NB4 (cell line): Measurements from ENCODE around the gene TEAD1.

ENCODE experiments used
- MYC ChIP-seq: IDR thresholded peaks from 2 replicates; pipeline ENCODE4 v1.6.1; 2011; ENCODE audit warnings: low read depth, low read length
- POLR2A ChIP-seq: IDR thresholded peaks from 2 replicates; pipeline ENCODE4 v1.6.1; 2011; ENCODE audit warnings: mild to moderate bottlenecking; ENCODE audit not compliant: insufficient read length; ENCODE audit errors: extremely low read depth
- TF ChIP-seq, protein P1 (sequence below): IDR thresholded peaks from one replicate; pipeline ENCODE4 v1.5.1; 2012; ENCODE audit warnings: low read depth, low read length

DNA sequence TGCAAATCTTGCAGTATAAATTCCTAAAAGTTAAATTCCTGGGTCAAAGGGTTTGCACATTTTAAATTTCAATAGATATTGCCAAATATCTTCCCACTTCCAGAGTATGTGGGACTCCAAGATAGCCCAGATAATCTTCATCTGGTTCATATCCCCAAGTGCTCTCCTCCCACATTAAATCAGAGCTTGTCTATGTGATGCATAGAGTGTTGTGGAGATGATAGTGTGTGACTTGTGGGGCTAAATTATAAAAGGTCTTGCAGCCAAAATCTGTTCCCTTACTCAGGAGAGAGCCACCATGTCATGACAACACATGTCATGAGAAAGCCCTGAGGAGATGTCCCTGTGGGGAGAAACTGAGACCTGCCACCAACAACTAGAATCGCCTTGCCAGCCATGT is 39.9 kb upstream of the TEAD1 start:
- no peak for TF ChIP-seq POLR2A
- TF ChIP-seq, protein P1, sequence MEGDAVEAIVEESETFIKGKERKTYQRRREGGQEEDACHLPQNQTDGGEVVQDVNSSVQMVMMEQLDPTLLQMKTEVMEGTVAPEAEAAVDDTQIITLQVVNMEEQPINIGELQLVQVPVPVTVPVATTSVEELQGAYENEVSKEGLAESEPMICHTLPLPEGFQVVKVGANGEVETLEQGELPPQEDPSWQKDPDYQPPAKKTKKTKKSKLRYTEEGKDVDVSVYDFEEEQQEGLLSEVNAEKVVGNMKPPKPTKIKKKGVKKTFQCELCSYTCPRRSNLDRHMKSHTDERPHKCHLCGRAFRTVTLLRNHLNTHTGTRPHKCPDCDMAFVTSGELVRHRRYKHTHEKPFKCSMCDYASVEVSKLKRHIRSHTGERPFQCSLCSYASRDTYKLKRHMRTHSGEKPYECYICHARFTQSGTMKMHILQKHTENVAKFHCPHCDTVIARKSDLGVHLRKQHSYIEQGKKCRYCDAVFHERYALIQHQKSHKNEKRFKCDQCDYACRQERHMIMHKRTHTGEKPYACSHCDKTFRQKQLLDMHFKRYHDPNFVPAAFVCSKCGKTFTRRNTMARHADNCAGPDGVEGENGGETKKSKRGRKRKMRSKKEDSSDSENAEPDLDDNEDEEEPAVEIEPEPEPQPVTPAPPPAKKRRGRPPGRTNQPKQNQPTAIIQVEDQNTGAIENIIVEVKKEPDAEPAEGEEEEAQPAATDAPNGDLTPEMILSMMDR: no peak
- TF ChIP-seq MYC: no peak
